HG02840 (cell line): ENCODE data around the gene EEF1A1.
"Not testable (repeated sequence)": the region's sequence is repeated elsewhere in the genome, so short reads cannot be mapped to it uniquely, and the experiment has no call there.

Source experiments
- ATAC-seq: cut with Tn5 transposase; IDR thresholded peaks from one replicate; pipeline ENCODE4 v1.9.1; 2021; ENCODE audit warnings: mild to moderate bottlenecking, moderate library complexity, moderate number of reproducible peaks; ENCODE audit not compliant: unreplicated experiment, low FRiP score

EEF1A1 gene

DNA sequence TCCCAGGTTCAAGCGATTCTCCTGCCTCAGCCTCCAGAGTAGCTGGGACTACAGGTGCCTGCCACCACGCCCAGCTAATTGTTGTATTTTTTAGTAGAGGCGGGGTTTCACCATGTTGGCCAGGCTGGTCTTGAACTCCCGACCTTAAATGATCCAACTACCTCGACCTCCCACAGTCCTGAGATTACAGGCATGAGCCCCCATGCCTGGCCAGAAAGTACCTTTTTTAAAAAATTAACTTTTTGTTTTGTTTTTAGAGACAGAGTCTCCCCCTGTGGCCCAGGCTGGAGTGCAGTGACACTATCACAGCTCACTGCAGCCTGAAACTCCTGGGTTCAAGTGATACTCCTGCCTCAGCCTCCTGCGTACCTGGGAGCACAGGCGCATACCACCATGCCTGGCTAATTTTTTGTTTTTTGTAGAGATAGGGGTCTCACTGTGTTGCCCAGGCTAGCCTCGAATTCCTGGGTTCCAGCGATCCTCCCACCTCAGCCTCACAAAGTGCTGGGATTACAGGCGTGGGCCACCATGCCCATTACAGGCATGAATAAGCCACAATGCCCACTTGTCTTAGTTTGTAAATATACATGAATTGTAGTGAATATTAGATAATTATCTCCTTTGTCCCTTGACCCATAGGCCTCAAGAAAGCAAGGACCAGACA is 17.4 kb upstream of the EEF1A1 start:
- no peak for ATAC-seq

GRCh38 chr6:73537677-73538076 is 16.8 kb upstream of the EEF1A1 start:
- ATAC-seq, result no peak

GRCh38 chr6:73534628-73535027 is 13.8 kb upstream of the EEF1A1 start:
- ATAC-seq, result no peak

GRCh38 chr6:73532293-73532692 is 11.5 kb upstream of the EEF1A1 start:
- no peak for ATAC-seq

GRCh38 chr6:73528897-73529296 is 8.1 kb upstream of the EEF1A1 start:
- no peak for ATAC-seq

DNA sequence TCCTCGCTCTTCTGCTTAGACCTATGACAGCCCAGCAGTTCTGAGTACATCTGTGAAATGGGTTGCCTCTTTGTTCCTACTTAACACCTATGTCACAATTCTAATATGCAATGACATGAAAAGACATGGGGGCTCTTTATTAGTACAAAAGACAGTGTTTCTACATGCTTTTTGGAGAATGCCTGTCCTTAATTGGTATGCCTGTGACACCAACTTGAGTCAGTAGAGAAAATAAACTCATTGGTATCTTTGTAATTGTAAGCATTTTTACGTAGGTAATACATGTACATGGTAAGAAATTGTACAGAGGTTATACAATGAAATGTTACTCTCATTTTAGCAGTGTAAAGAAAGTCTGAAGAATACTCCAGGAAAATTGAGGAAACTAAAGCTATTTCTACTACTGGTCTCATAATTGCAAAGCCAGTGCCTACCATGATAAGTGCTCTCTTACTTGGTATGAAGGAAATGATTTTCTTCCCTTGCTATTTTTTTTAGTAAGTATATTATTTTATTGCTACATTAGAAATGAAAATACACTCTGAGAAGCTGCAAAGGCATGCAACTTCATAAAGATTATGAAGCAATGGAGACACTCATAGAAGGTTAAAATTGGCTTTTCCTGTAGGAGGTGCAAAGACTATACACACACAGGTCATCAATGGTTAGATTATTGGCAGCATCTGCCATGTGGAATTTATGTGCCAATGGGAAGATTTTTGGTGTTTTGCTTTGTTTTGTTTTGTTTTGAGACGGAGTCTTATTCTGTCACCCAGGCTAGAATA is 4.9 kb upstream of the EEF1A1 start:
- ATAC-seq, result no peak

- peak; percentile 47 for ATAC-seq
Observed at GRCh38 chr6:73523434-73524123, 2.7 kb upstream of the EEF1A1 start.

DNA sequence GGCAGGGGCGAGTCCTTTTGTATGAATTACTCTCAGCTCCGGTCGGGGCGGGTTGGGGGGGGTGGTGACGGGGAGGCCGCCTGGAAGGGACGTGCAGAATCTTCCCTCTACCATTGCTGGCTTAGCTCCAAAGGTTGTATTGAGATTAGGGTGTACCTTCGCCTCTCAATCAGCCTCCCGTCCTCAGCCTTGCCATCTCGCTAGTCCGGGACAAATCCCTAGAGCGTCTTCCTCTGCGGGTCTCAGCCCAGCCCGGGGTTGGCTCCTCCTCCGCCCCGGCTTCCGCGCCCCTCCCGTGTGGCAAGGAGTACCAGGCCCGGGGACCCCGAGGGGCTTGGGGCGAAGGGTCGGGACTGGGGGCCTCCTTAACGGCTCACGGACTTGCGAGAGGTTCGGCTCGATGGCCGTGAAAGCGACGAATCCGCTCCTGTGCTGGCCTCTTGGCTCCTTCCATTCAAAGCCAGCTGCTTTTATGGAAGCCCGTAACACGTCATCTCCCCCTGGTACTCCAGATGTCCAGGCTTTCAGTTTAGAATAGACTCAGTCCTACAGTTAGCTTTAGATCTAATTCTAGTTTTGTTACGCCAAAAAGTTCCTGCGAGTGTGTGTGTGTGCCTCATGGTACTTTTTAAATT is 636 bp upstream of the EEF1A1 start:
- peak; percentile 33 for ATAC-seq

DNA sequence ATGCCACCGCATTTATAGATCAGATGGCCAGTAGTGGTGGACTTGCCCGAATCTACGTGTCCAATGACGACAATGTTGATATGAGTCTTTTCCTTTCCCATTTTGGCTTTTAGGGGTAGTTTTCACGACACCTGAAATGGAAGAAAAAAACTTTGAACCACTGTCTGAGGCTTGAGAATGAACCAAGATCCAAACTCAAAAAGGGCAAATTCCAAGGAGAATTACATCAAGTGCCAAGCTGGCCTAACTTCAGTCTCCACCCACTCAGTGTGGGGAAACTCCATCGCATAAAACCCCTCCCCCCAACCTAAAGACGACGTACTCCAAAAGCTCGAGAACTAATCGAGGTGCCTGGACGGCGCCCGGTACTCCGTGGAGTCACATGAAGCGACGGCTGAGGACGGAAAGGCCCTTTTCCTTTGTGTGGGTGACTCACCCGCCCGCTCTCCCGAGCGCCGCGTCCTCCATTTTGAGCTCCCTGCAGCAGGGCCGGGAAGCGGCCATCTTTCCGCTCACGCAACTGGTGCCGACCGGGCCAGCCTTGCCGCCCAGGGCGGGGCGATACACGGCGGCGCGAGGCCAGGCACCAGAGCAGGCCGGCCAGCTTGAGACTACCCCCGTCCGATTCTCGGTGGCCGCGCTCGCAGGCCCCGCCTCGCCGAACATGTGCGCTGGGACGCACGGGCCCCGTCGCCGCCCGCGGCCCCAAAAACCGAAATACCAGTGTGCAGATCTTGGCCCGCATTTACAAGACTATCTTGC is 725 bp downstream of the EEF1A1 start:
- no peak for ATAC-seq

DNA sequence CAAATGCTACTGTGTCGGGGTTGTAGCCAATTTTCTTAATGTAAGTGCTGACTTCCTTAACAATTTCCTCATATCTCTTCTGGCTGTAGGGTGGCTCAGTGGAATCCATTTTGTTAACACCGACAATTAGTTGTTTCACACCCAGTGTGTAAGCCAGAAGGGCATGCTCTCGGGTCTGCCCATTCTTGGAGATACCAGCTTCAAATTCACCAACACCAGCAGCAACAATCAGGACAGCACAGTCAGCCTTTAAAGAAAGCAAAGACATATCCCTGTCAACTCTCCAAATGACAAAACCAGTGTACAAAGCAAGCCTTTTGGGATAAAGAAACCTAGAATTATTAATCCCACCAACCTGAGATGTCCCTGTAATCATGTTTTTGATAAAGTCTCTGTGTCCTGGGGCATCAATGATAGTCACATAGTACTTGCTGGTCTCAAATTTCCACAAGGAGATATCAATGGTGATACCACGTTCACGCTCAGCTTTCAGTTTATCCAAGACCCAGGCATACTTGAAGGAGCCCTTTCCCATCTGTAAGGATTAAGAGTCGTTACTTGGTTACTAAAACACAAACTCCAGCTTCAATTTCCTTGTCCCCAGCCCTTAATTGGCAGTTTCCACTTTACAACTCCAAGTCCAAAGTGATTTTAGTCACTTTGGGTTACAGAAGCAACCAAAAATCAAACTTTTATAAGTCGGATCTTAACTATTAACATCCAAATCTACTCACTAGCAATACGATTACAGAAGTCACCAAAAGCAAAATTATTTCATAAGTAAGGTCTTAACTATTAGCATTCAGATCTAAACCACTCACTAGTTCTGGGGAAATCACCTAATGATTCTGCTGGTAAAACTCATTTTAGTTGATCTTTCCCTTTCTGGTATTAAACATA is 1.6 kb downstream of the EEF1A1 start:
- ATAC-seq, result not testable (repeated sequence)

DNA sequence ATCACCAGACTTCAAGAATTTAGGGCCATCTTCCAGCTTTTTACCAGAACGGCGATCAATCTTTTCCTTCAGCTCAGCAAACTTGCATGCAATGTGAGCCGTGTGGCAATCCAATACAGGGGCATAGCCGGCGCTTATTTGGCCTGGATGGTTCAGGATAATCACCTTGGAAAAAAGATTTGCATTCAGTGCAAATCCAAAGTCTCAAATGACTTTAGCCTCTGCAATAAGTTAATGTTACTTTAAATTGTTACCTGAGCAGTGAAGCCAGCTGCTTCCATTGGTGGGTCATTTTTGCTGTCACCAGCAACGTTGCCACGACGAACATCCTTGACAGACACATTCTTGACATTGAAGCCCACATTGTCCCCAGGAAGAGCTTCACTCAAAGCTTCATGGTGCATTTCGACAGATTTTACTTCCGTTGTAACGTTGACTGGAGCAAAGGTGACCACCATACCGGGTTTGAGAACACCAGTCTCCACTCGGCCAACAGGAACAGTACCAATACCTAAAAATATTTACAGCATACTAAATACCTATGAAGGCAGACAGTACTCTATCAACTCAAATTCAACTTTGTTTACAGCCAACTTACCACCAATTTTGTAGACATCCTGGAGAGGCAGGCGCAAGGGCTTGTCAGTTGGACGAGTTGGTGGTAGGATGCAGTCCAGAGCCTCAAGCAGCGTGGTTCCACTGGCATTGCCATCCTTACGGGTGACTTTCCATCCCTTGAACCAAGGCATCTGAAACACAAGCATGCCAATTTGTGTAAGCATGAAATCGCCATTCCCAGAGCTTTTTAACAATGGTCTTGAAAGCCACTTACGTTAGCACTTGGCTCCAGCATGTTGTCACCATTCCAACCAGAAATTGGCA is 2.5 kb downstream of the EEF1A1 start:
- not testable (repeated sequence) for ATAC-seq

DNA sequence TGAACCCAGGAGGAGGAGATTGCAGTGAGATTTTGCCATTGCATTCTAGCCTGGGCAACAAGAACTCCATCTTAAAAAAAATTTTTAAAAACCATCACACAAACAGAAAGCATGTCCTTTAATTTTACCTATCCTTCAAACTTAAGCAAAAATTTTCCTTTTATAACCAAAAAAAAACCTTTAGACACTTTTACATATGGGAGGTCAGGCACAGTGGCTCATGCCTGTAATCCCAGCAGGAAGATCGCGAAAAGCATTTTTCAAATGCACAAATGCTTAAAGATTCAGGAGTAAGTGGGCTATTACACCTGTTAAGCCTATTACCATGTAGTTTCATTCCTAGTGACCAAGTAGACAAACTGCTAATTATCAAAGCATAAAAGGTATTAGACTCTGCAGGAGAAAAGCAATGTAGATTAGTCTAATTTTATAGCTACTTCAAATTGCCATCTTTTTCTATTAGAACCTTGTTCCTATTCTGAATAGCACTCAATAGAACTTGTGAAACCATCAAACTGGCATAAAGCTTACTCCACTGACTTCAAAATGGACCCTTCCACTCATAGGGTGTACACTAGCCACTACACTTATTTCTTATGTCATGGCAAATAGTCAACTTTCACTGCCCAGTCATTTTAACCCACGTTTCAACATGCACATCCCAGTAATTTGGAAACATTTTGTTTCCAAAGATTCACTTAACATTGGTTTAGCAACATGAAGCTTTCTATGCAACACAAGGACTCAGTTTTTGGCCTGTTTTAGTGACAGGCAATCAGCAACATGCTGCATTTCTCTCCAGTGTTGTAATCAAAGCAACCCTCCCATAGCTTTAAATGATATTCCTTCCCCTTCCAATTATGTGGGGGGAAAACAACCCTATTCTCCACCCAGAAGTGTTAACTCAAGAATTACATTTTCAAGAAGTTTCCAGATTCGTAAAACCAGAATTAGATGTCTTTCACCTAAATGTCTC is 4.0 kb downstream of the EEF1A1 start:
- ATAC-seq, result no peak

GRCh38 chr6:73515204-73515655 is 5.6 kb downstream of the EEF1A1 start:
- no peak for ATAC-seq

DNA sequence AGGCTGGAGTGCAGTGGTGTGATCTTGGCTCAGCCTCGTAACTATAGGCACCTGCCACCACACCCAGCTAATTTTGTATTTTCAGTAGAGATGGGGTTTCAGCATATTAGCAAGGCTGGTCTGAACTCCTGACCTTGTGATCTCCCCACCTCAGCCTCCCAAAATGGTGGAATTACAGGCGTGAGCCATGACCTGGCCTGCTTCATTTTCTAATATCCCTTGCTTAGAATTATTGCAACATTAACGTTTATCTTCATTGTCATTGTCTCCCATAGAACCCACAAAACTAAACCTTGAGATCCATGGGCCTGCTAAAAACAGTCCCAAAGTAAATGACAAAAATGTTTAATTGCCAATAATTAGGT is 6.1 kb downstream of the EEF1A1 start:
- ATAC-seq, result no peak

GRCh38 chr6:73513496-73513854 is 7.4 kb downstream of the EEF1A1 start:
- no peak for ATAC-seq

GRCh38 chr6:73511796-73512195 is 9.0 kb downstream of the EEF1A1 start:
- no peak for ATAC-seq

DNA sequence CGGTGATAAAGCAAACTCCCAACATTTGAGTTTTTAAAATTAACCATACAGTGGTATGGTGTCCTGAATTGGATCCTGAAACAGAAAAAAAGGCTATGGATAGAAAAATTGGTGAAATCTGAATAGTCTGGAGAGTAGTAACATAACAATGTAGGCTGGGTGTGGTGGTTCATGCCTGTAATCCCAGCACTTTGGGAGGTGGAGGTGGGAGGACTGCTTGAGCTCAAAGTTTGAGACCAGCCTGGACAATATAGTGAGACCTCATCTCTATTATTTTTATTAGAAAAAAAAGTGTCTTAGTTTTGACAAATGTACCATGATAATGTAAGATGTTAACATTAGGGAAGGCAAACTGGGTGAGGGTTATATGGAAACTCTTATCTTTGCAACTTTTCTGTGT is 11.0 kb downstream of the EEF1A1 start:
- ATAC-seq, result no peak
